ENCODE data around the gene FGF12. TPM values are rescaled to one million over a fixed set of nuclear protein-coding genes. Genes with fewer than 3 reads are reported as not detected.
A peak's percentile ranks its signal among the peaks of the same experiment; 100 is the strongest.

FGF12 gene
- total RNA-seq, 1 donor from 2014 or later: 1.6 TPM

DNA sequence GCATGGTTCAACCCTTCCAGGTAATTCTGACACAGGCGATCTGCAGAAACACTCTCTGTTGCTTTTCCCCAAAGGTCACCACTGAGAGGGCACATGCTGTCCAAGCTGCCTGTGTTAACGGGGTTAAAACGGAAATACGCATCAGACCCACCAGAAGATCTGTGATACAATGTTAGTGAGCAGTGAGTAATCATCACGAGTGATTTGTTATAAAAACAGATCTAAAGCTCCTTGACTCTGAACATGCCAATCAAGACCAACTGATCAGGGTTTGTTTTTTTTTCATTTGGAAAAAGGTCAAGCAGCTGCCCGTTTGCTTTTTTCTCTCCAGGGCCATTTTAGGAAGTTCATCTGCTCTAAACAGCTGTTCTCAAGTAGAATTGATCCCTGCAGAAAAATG lies 43.2 kb downstream of the FGF12 start:
- DNase-seq (ENCODE audit: low read depth): no peak

DNA sequence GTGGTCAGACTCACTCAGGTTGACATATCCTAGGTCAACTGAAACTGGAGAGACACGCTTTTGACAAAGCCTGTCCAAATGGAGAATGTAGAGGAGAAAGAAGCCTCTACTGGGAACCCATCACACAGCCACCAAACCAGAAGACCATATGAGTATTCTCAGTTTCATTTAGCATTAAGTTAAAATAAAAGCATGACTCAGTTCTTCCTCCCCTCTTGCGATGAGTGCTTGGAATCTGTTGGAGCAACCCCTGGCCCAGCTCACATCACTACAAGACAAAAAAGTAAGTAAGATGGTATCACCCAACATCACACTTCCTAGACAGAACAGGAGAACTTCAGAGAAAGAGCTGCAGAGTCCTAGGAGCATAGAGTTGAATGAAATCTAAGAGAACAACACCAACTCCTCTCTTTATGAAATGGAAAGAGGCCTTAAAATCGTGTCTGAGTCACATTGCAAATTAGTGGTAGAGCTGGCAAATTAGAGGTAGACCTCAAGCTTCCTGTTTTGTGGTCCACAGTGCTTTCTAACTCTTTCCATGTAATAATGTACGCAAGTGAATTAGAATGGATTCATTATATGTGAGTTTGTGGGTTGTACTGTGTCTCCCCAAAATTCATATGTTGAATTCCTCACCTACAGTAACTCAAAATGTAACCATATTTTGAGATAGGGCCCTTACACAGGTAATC lies 51.2 kb downstream of the FGF12 start:
- no peak for DNase-seq (ENCODE audit: low read depth)

DNA sequence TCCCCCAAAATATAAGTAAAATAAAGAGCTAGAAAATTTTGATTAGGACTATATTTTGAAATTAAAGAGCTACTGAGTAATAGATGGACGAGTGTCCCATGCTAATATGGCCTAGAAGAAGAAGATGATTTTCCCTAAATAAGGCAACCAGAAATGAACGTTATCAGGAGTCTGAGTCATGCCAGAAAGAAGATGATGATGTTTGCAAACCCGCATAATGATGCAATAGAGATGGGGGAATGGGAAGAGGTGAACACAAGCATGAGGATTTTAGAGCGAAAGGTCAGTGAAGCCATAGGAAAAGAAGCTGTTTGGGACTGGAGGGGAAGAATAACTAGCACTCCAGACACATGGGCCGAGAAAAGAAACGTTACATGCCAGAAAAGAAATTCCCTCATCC lies 71.7 kb downstream of the FGF12 start:
- no peak for DNase-seq (ENCODE audit: low read depth)

DNA sequence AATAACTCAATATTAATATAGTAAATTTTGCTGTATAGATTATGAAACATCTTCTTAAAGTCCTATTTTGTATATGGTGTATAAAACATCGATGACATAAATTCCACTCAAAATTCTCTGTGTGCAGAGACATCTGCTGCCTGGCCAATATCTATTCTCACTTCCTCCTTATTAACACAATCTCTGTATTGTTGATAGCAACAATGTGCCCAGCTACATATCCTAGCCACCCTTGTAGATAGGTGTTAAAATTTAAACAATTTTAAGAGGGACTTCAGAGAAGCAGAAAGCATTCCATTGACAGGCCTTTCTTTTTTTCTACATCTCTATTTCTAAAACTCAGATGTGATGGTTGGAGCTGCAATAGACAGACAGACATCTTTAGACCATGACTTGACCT lies 72.3 kb downstream of the FGF12 start:
- no peak for DNase-seq (ENCODE audit: low read depth)

DNA sequence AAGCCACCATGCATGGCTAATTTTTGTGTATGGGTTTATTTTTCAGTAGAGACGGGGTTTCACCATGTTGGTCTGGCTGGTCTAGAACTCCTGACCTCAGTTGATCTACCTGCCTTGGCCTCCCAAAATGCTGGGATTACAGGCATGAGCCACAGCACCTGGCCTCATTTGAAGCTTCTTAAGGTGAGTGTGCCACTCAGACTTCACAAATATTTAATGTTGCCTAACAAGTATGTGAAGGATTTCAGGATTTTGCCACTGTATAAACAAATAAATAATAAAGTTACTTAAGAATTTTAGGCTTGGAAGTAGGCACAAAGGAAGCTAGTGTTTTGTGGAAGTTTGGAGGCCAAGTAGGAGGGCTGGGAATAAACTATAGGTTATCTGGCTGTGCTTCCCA lies 73.5 kb downstream of the FGF12 start:
- no peak for DNase-seq (ENCODE audit: low read depth)

DNA sequence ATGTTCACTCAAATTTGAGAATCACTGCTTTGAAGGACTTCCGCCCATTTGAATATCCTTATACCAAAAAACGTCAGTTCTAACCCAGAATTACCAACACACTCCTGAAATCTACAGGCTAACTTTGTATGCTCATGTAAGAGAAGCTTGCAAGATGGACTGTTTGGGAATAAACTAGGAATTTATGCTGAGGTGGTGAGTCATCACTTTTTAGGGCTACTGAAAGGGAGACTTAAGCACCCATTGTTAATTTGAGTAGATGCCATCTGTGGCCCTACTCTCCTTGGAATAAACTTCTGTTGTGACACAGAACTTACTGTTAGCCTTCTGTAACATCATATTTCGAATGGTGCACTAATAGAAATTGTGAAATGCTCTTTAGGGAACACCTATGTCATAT lies 74.6 kb downstream of the FGF12 start:
- no peak for DNase-seq (ENCODE audit: low read depth)

DNA sequence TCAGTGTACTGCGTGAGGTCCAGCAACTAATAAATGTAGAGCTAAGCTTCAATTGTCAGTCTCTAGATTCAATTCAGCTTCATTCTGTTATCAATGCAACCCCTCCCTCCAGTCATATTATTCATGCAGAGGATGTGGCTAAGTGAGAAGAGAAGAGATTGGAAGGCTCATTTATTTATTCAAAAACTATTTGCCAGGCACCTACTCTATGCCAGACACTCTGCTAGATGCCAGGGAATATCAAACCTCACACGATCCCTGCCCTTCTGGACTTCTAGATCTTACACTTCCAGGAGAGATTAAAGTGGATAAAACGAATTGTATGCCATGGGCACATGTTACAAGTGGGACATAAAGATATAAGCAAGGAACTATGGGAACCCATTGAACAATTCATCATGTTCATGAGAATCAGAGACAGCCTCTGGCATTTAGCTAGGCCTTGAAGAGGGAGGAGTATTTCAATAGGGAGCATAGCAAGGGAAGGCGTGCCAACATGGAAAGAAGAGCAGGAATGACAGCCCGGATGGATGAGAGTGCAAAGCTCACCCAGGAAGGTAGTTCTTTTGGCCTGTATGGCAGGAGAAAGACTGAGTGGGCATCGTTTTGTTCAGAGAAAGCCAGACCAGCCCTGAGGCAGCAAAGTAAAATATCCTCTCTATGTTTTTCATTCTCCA lies 75.4 kb downstream of the FGF12 start:
- DNase-seq (ENCODE audit: low read depth): no peak

DNA sequence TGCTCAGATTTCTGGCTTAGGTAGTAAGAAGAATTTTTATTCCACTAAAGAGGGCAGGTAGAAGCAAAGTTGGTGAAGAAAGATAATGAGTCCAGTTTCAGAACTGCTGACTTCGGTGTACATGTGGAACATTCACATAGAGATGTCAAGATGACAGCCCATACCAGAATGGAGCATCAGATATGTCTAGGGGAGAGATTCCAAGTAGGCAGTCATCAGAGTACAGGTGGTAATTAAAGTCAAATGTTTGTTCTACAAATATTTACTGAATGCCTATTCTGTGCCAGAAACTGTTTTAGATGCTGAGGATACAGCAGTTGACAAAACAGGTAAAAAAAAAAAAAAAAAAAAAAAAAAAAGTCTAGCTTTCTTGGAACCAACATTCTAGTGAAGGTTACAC lies 81.9 kb downstream of the FGF12 start:
- no peak for DNase-seq (ENCODE audit: low read depth)

DNA sequence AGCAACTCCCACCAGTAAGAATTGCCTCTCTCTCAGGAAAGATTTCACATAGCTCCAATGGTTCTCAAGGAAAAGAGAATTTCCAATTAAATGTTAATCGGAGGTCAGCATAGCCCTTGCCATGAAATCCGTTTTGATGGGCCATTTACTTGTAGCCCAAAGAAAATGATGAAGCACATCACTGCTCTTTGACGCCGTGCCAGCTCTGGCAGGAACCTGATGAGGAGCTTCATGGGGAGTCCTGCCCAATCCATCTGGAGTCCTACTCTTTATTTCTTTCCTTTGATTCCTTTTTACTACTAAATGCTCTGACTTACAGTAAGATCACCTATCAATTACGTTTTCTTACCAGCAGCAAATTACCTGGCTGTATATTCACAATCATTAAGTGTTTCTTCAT lies 84.7 kb downstream of the FGF12 start:
- DNase-seq (ENCODE audit: low read depth): no peak

DNA sequence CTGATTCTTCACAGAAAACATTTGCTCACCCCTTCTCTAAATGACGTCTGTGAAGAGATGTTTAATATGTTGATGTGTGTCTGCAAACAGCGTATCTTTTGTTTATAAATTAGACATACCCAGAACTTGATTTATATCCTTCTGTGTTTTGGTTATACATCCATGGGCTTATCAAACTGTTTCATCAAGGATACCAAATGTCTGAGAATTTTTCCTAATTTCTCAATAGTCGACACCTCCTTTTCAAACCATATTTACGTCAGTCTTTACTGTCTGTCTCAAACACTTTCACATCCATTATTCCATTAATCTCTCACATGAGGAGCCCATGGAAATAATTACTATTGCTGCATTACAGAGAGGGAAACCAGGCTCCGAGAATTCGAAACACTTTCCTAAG lies 85.4 kb downstream of the FGF12 start:
- no peak for DNase-seq (ENCODE audit: low read depth)

DNA sequence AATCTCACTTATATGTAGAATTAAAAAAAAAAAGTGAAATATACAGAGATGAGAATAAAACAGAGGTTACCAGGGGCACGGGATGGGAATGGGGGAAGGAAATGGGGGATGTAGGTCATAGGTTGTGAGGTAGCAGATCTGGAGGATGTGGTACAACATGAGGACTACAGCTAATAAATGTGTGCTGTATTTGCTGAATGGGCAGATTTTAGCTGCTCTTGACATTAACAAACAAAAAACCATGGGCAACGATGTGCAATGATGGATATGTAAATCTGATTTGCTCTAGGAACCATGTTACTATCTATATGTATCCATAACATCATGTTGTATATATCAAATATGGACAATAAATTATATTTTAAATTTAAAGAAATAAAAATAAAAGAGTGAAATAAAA lies 87.4 kb downstream of the FGF12 start:
- no peak for DNase-seq (ENCODE audit: low read depth)

DNA sequence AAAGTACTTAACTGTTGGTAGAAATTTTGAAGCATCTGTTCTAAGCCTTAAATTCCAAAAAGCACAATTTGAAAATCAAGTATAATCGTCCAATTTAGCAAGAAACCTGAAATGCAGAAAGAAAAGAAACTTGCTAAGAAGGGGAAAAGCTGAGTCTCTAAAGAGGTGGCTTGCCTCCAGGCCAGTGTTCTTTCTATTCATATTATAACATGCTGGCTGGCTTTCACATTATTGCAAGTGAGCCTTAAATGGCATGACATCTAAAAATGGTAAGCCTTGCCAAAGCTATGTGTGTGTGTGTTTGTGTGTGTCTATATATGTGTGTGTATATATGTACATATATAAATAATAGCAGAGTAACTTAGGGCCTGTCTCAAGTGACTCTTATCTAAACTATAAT lies 89.5 kb downstream of the FGF12 start:
- DNase-seq (ENCODE audit: low read depth): no peak

DNA sequence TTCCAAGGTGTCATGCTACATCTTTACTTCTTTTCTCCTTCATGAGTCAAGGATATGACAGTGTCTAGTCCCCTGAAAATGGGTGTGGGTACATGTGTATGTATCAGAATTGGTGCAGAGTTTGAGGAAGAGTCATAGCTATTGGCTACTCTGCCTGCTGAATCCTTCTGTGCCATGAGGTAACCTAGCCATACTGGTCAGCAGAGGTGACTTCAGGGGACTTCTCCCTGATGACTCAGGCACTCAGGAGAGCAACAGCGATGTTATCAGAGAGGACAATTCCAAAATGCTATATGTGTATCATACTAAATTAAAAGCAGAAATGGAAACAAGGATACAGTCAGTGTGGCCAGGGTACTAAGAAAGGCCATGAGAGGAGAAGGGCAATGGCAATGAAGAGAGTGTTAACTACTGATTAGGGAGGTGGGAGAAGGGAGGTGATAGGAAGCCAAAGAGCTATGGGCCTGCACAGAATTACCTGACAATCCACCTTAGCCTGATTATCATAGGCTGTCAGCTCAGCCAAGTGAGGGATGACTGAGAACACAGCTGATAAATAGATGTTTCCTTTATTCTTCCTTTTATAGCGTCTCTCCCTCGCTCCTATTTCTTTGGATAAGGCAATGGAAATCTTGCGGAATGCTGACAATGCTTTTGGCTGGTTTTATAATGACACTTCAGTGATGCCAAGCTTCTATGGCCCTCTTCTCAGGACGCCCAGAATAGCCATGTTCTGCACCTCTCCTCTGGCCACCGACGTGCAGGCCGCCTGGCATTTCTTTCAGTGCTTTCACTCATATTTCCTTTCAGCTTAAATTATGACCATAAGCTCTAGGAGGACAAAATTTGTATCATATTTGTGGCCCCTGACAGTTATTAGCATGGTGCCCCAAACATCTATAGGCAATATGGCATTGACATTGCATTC lies 90.6 kb downstream of the FGF12 start:
- DNase-seq (ENCODE audit: low read depth): no peak

DNA sequence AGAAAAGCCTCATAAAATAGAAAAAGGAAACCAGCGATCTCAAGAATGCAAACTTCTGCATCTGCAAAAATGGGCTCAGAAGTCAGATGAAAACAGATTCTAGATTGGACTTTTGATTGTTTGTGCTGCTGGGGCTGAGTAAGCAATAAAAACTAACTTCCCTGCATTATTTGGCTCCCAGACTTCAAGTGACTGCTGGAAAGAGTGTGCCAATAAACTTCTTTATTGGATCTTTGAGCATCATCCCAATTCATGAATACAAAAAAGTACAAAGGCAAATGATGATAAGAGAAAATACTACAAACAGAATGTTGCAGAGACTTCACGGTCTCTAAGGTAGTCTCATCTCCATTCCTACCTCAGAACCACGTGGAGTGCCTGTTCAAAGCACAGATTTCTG lies 97.9 kb downstream of the FGF12 start:
- no peak for DNase-seq (ENCODE audit: low read depth)

DNA sequence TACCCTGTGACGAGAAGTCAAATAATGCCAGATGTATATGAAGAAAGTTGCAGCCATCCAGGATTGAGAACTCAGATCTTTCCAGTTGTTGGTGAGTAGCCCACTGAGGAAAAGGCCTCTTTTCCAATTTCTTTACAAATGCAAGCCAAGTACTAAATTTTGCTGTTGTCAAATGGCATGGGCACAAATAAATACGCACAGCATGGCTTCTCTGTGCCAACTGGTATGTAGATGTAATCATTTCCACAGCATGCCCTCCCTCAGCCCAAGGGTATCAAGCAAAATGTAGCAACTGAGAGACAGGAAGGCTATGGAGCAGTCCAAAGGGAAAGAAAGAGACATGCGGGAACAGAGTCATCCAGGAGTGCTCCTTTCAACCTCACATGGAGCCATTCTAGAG lies 105.4 kb downstream of the FGF12 start:
- no peak for DNase-seq (ENCODE audit: low read depth)

DNA sequence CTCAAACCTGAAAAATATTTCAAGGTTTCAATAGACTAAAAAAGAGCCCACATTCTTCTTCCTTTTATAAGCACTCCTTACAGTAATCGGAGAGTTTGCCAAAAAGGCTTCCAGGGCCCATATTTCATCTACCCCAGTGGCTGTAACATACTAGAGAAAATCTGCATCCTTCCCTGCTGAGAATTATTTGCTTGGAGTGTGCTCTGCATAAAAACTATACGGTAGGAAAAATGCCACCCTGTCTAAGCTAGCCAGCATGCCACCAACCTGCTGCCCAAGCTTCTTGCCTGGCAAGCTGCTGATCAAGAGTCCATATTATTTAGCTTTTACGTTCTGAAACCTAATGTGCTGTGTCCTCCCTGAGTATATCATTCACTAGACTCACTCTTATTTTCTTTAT lies 107.1 kb downstream of the FGF12 start:
- DNase-seq (ENCODE audit: low read depth): no peak

DNA sequence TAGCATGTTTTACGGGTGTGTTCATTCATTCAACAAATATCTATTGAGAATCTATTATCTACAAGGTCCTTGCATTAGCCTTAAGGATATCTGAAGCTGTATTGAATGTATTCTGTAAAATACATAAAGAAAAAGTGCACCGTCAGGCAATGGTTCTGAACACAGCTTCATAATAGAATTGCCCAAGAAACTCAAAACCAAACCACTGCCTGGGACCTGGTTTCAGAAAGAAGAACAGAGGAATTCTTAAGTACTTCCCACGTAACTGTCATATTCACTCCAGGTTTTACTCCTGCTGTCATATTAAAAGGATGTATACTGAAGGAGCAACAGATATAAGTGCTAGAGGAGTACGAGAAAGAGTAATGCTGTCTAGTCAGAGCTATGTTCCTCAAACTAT lies 115.9 kb downstream of the FGF12 start:
- DNase-seq (ENCODE audit: low read depth): no peak

DNA sequence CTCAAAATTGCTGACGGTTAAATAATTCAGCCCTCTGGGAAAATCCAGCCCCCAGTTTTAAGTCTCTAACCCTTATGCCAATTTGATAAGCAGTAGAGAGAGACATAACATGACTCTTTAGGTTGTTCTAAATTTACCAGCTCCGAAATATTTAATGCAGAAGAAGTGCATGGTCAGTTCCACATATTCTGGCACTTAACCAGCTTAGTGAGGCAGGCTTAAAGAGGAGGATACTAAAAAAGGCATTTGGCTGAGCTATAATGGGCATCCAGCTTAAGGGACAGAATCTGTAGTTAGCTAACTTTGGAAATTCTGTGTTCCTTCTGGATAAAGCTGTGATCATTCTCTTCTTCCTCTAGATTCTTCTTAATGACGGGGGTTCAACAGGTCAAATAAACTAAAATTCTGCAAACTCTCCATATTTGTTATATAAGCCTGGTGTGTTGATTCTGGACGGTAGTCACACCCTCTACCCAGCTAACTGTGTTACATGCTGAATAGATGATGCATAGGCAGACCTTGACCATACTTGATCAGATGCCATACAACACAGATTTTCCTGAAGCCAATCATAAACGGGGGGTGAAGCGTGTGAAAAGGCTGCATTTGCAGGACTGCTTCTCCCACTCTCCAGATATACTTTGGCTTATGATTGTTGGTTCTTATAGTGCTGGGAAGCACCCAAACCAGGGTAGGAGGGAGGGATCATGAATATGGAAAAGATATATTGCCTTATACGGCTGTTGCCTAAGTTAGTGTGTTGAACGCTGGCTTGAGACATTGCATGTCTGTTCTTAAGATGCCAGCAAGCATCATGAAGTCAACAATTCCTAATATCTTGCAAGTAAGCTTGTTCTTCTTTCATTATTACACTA lies 118.4 kb downstream of the FGF12 start:
- DNase-seq (ENCODE audit: low read depth): no peak

DNA sequence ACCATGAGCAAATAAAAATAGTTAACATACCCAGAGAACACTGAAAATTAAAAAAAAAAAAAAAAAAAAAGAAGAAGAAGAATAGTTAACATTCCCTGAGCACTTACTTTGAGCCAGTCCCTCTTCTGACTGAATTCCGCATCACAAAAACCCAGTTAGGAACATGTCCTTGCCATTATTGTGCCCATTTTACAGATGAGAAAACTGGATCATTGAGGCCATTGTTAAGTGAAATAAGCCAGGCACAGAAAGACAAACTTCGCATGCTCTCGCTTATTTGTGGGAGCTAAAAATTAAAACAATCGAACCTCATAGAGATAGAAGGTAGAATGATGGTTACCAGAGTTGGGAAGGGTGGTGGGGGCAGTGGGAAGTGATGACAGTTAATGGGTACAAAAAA lies 119.5 kb downstream of the FGF12 start:
- DNase-seq (ENCODE audit: low read depth): no peak

DNA sequence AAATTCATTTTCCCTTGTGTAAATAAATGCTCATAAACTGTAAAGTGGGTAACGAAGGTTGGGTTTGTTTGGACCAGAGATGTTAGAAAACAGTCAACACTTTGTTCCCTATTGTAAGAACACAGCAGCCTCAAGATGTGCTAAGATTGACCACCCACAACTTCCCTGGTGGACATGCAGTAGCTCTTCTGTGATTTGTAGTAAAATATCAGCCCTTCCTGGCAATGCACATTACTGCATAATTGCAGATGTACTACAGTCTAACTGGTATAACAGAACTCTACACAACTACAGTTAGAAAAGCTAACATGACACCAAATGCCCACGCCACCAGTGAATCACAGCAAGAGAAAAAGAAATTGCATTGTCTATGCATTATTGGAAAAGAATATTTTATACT lies 129.4 kb downstream of the FGF12 start:
- DNase-seq (ENCODE audit: low read depth): no peak

DNA sequence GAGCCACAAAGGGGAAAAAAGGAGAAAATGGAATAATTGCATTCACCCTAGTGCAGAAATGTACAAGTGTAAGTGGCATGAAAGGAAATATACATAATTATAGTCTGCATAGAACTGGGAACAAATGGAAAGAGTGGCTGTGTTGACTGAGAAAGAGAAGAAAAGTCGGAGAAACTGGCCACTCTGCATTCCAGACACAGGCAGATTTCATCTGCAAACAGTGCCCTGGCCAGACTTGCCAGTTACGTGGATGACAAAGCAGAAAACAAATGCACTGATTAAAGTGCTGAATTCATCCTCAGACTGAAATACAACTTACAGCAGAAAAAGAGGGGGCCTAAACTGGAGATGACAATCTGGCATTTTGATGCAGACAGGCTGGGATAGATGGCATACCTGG lies 129.8 kb downstream of the FGF12 start:
- peak; percentile 2 for DNase-seq (ENCODE audit: low read depth)

DNA sequence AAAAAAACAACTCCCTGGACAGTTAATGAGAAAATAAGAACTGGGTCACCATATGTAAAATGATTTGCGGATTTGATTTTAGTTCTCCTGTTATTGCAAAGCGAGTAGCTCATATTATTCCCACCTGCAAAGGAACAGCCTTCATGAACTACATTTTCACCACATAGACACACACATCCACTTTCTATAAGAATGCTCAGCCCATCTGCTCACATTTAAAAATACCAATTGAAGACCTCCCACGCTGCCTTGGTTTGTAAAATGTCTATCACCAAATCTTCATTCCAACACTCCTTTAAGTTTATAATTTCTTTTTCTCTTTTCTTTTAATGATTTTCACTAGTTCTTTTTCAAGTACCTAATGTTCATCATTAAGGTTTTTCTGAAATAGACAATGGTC lies 148.6 kb downstream of the FGF12 start:
- DNase-seq (ENCODE audit: low read depth): no peak

All from renal cortical epithelial cell (primary cell).